Measurements from ENCODE around the gene RHOBTB3. TPM values are rescaled to one million over a fixed set of nuclear protein-coding genes. Genes with fewer than 3 reads are reported as not detected.
"Not testable (repeated sequence)": the region's sequence is repeated elsewhere in the genome, so short reads cannot be mapped to it uniquely, and the experiment has no call there.

RHOBTB3 gene
- total and polyA plus RNA-seq, 7 donors: 12.3 to 151 (median 75.6) TPM

- H3K27ac ChIP-seq: peak overlapping the region in 2 of 4 donors; percentile 8 to 23
- intact Hi-C loops (cut with DNase I): no loop called here
- H3K9me3 ChIP-seq: no peaks in the 10 kb centered on the region
- H3K4me3 ChIP-seq: no peak overlapping the region
- no peaks in the 10 kb centered on the region for H3K36me3 ChIP-seq
- H3K4me1 ChIP-seq: peaks cover 0 to 9% (median 4%) of the 10 kb centered on the region in 4 donors
- peak; percentile 70 for DNase-seq
- 73 to 78% methylated on average over 15 of the region's 15 CpGs for WGBS, 2 donors
- no peak for TF ChIP-seq POLR2AphosphoS5 (IDR thresholded peaks at IDR 0.05)
- TF ChIP-seq CTCF (IDR thresholded peaks at IDR 0.05): no peak
- TF ChIP-seq EP300 (IDR thresholded peaks at IDR 0.05): no peak
- no peak for TF ChIP-seq POLR2A (IDR thresholded peaks at IDR 0.05)
- H3K27me3 ChIP-seq: no peaks in the 10 kb centered on the region
These were observed 21.0 kb upstream of the RHOBTB3 start for GRCh38 chr5:95709967-95710650.

- H3K9me3 ChIP-seq; H3K36me3 ChIP-seq; intact Hi-C loops (cut with DNase I); DNase-seq; H3K27me3 ChIP-seq; H3K4me1 ChIP-seq: not testable (repeated sequence)
- Histone ChIP-seq H3K4me3 (peak overlapping the region in 2 of 4 donors; percentile 11 to 19), H3K27ac (peak overlapping the region in 2 of 4 donors; percentile 8 to 23)
- 82 to 86% methylated on average over 23 of the region's 23 CpGs for WGBS, 2 donors
These were observed 20.3 kb upstream of the RHOBTB3 start for GRCh38 chr5:95710651-95711500.

- no peak for DNase-seq
These were observed 19.4 kb upstream of the RHOBTB3 start for GRCh38 chr5:95711501-95712346.

DNA sequence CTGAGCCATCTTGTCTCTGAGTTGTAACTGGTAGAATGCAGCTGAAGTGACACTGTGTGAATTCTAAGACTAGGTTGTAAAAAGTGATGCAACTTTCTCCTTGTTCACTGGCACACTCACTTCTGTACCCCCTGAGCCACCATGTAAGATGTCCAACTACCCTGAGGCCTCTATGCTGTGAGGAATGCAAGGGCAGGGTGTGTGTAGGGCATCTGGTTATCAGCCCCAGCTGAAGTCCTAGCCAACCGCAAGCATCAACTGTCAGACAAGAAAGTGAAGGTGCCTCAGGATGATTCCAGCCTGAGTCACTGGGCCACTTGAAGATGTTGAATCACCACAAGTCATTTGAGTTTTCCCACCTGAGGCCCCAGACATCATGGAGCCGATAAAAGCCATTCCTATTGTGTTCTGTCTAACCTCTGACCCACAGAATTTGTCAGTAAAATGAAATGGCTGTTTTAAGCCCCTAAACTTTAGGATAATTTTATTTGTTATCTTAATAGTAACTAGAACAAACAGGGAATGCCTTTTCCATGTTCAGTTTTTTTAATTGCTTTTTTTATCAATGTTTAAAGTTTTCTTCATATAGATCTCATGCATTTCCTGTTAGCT, 18.7 kb upstream of the RHOBTB3 start:
- Histone ChIP-seq H3K36me3 (no peaks in the 10 kb centered on the region), H3K27me3 (no peaks in the 10 kb centered on the region), H3K4me1 (peaks cover 0 to 9% (median 4%) of the 10 kb centered on the region in 4 donors), H3K27ac (no peak overlapping the region), H3K9me3 (no peaks in the 10 kb centered on the region), H3K4me3 (no peak overlapping the region)
- TF ChIP-seq POLR2A (IDR thresholded peaks at IDR 0.05): no peak
- TF ChIP-seq EP300 (IDR thresholded peaks at IDR 0.05): no peak
- TF ChIP-seq CTCF (IDR thresholded peaks at IDR 0.05): no peak
- TF ChIP-seq POLR2AphosphoS5 (IDR thresholded peaks at IDR 0.05): no peak
- DNase-seq: no peak
- 72 to 74% methylated on average over 2 of the region's 2 CpGs for WGBS, 2 donors
- intact Hi-C loops (cut with DNase I): no loop called here

More at GRCh38 chr5:95711501-95712346, 19.4 kb upstream of the RHOBTB3 start:
- H3K27me3 ChIP-seq: no peaks in the 10 kb centered on the region
- intact Hi-C loops (cut with DNase I): no loop called here
- 95 to 96% methylated on average over 27 of the region's 27 CpGs for WGBS, 2 donors
- peaks cover 0 to 9% (median 4%) of the 10 kb centered on the region in 4 donors for H3K4me1 ChIP-seq
- no peaks in the 10 kb centered on the region for H3K36me3 ChIP-seq
- TF ChIP-seq POLR2A (IDR thresholded peaks at IDR 0.05) (no peak), POLR2AphosphoS5 (IDR thresholded peaks at IDR 0.05) (no peak), EP300 (IDR thresholded peaks at IDR 0.05) (no peak), CTCF (IDR thresholded peaks at IDR 0.05) (no peak)
- no peak overlapping the region for H3K27ac ChIP-seq
- H3K9me3 ChIP-seq: no peaks in the 10 kb centered on the region
- H3K4me3 ChIP-seq: no peak overlapping the region

- H3K36me3 ChIP-seq; H3K27ac ChIP-seq; H3K4me3 ChIP-seq; H3K27me3 ChIP-seq; H3K4me1 ChIP-seq; intact Hi-C loops (cut with DNase I); DNase-seq; H3K9me3 ChIP-seq: not testable (repeated sequence)
- 92% methylated on average over 4 to 5 of the region's 5 CpGs for WGBS, 2 donors
These were observed 17.9 kb upstream of the RHOBTB3 start for GRCh38 chr5:95713246-95713645.
